GM12874 (cell line): ENCODE measurements around the gene GRB14.
A peak's percentile ranks its signal among the peaks of the same experiment; 100 is the strongest.

ENCODE experiments used
- CTCF ChIP-seq: IDR thresholded peaks from 2 replicates; pipeline ENCODE4 v1.5.1; 2011; ENCODE audit warnings: low read depth, mild to moderate bottlenecking, control low read depth, low read length, moderate library complexity; ENCODE audit not compliant: insufficient read depth

The GRB14 gene

GRCh38 chr2:164567335-164567989, 53.8 kb downstream of the GRB14 start:
- TF ChIP-seq CTCF = no peak

GRCh38 chr2:164565359-164565758, 55.9 kb downstream of the GRB14 start:
- TF ChIP-seq CTCF = no peak

- TF ChIP-seq CTCF = no peak
Observed at GRCh38 chr2:164562666-164563065, 58.6 kb downstream of the GRB14 start.

- no peak for TF ChIP-seq CTCF
Observed at GRCh38 chr2:164561991-164562390, 59.3 kb downstream of the GRB14 start.

GRCh38 chr2:164561416-164561815, 59.9 kb downstream of the GRB14 start:
- no peak for TF ChIP-seq CTCF

GRCh38 chr2:164560902-164561301, 60.4 kb downstream of the GRB14 start:
- no peak for TF ChIP-seq CTCF

- peak; percentile 39; the same call in 1 of the 2 replicates for TF ChIP-seq CTCF
Observed at GRCh38 chr2:164560181-164560792, 61.0 kb downstream of the GRB14 start.
